HEK293T (cell line): ENCODE measurements around the gene ITPKB.
A peak's percentile ranks its signal among the peaks of the same experiment; 100 is the strongest.

Experiments used
- CTCF ChIA-PET: fragments of 350-600 bp; formaldehyde crosslinking; extraction: SDS; loops from one replicate; lab custom pipeline; 2021; ENCODE audit warnings: antibody characterized with exemption, inconsistent platforms; lab: Yijun Ruan, JAX
- POLR2A ChIA-PET: fragments of 350-600 bp; formaldehyde crosslinking; extraction: SDS; loops from one replicate; lab custom pipeline; 2020; ENCODE audit warnings: antibody characterized with exemption, inconsistent platforms; lab: Yijun Ruan, JAX
- DNase-seq: peaks from one replicate; pipeline ENCODE4 v3.0.0; 2012; ENCODE audit warnings: mixed read lengths; ENCODE audit errors: extremely low spot score
- ARNT ChIP-seq: fragments of 450-650 bp; IDR thresholded peaks from 2 replicates; pipeline ENCODE4 v1.6.1; 2017; ENCODE audit warnings: mild to moderate bottlenecking
- BHLHE40 ChIP-seq: fragments of 450-650 bp; IDR thresholded peaks from 2 replicates; pipeline ENCODE4 v1.6.1; 2016; ENCODE audit warnings: mild to moderate bottlenecking, moderate library complexity, borderline replicate concordance
- CTBP1 ChIP-seq: fragments of 450-650 bp; IDR thresholded peaks from 2 replicates; pipeline ENCODE4 v1.6.1; 2016; ENCODE audit warnings: borderline replicate concordance
- ELF4 ChIP-seq: fragments of 450-650 bp; IDR thresholded peaks from 2 replicates; pipeline ENCODE4 v1.6.1; 2017; ENCODE audit warnings: antibody characterized with exemption
- FOXA1 ChIP-seq: fragments of 450-650 bp; IDR thresholded peaks from 2 replicates; pipeline ENCODE4 v1.6.1; 2016; ENCODE audit warnings: mild to moderate bottlenecking
- FOXK2 ChIP-seq: fragments of 450-650 bp; IDR thresholded peaks from 2 replicates; pipeline ENCODE4 v1.6.1; 2016; ENCODE audit warnings: mild to moderate bottlenecking
- FOXM1 ChIP-seq: fragments of 450-650 bp; IDR thresholded peaks from 2 replicates; pipeline ENCODE4 v1.6.1; 2017; ENCODE audit warnings: mild to moderate bottlenecking, borderline replicate concordance
- HDGF ChIP-seq: fragments of 450-650 bp; IDR thresholded peaks from 2 replicates; pipeline ENCODE4 v1.6.1; 2017; ENCODE audit warnings: antibody characterized with exemption, borderline replicate concordance
- L3MBTL2 ChIP-seq: fragments of 450-650 bp; conservative IDR thresholded peaks from 2 replicates; pipeline ENCODE4 v1.6.1; 2016; ENCODE audit warnings: mild to moderate bottlenecking
- LEF1 ChIP-seq: fragments of 450-650 bp; IDR thresholded peaks from 2 replicates; pipeline ENCODE4 v1.6.1; 2017; ENCODE audit warnings: mild to moderate bottlenecking, borderline replicate concordance
- NFRKB ChIP-seq: fragments of 450-650 bp; IDR thresholded peaks from 2 replicates; pipeline ENCODE4 v1.6.1; 2016; ENCODE audit warnings: mild to moderate bottlenecking, moderate library complexity
- PKNOX1 ChIP-seq: fragments of 450-650 bp; IDR thresholded peaks from 2 replicates; pipeline ENCODE4 v1.6.1; 2016
- SP1 ChIP-seq: fragments of 450-650 bp; IDR thresholded peaks from 2 replicates; pipeline ENCODE4 v1.6.1; 2017
- SUZ12 ChIP-seq: fragments of 450-650 bp; IDR thresholded peaks from 2 replicates; pipeline ENCODE4 v1.6.1; 2016; ENCODE audit warnings: mild to moderate bottlenecking
- TARDBP ChIP-seq: fragments of 450-650 bp; IDR thresholded peaks from 2 replicates; pipeline ENCODE4 v1.6.1; 2016
- ZNF384 ChIP-seq: fragments of 450-650 bp; IDR thresholded peaks from 2 replicates; pipeline ENCODE4 v1.6.1; 2016

Gene ITPKB

DNA sequence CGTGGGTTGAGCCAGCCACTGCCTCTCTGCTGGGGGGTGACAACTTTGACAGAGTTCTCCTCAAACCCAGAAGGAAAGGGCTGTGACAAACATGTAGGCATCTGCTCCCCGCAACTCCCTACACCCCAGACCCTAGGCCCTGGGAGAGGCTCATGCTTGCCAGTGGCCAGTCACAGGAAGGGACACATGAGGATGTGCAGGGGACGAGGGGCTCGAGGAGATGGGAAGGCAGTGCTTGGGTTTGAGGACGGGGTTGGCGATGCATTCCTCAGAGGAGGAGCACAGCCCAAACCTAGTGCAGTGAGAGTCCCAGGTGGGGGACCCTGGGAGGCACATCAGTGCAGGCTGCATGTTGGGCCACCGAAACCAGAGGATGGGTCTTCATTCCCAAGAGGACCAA is 128.4 kb downstream of the ITPKB start:
- no peak for TF ChIP-seq PKNOX1
- TF ChIP-seq ELF4, result no peak
- TF ChIP-seq FOXK2, result no peak
- TF ChIP-seq SUZ12, result no peak
- TF ChIP-seq LEF1, result no peak
- ChIA-PET POLR2A (no interaction called here), CTCF (interaction anchor here (0.6 kb wide), 2 partner anchors 71 to 208 kb away, joined by 3 read pairs; no protein-coding TSS in a partner anchor)
- DNase-seq, result no peak

GRCh38 chr1:226609836-226610455 is 129.1 kb downstream of the ITPKB start:
- POLR2A ChIA-PET, result no interaction called here
- no peak for DNase-seq
- TF ChIP-seq ZNF384 (no peak), LEF1 (no peak), BHLHE40 (no peak), FOXA1 (no peak), FOXK2 (no peak), TARDBP (no peak), CTBP1 (no peak), FOXM1 (no peak; the same call in 1 of the 2 replicates), L3MBTL2 (no peak), ARNT (no peak), NFRKB (no peak), SP1 (no peak), SUZ12 (no peak), PKNOX1 (no peak), ELF4 (no peak), HDGF (no peak)
- CTCF ChIA-PET, result interaction anchor here (0.6 to 1.9 kb wide), 5 partner anchors 12 to 834 kb away, joined by 3 to 8 read pairs (median 3); no protein-coding TSS in a partner anchor

- POLR2A ChIA-PET, result interaction anchor here (0.9 kb wide), 1 partner anchor 59 kb away, joined by 3 read pairs; no protein-coding TSS in a partner anchor
- CTCF ChIA-PET, result interaction anchor here (0.6 to 1.9 kb wide), 27 partner anchors 9 to 1006 kb away, joined by 3 to 9 read pairs (median 4); partner anchors contain the start of genes PARP1 and STUM
- DNase-seq, result peak; percentile 92
- 0 out of 2 replicates have a peak, but pooled peaks have one; percentile 33 for TF ChIP-seq PKNOX1
- no peak for TF ChIP-seq LEF1
Observed at GRCh38 chr1:226608699-226609505, 130.2 kb downstream of the ITPKB start.

DNA sequence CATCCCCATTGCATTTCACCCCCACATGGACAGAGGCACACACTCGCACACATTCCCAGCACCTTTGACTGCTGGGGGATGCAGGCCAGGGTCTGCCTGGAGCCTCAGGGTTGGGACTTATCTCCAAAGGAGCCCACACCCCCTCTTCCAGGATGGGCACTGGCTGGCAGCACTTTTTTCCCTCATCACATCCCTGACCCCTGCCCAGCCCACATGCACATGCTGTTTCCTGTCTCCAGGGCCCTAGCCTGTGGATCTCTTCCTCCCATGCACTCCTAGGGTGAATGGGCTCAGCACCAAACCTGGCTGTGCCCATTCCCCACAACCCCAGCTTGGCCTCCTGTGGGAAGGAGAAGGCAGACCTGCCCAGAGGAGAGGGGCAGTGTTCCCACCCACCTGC is 131.3 kb downstream of the ITPKB start:
- ChIA-PET POLR2A (no interaction called here), CTCF (interaction anchor here (0.6 to 1.9 kb wide), 9 partner anchors 10 to 221 kb away, joined by 3 to 9 read pairs (median 4); no protein-coding TSS in a partner anchor)
- DNase-seq, result no peak

DNA sequence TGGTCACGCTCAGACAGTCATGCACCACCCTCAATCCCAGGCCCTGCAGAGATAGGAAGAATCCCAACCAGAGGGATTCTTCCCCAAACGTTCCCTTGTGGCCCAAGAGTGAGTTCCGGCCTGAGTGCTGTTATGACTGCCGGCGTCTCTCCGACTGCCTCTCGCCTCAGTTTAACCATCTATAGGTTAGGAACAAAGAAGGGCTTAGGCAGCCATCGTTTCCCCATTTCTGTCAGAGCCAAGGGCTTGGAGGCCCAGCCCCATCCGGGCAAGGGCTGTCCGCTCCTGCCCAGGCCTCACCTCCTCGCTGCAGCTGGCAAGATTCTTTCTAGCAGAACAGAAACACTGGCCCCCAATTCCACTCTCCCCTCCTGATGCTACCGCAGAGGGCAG is 131.8 kb downstream of the ITPKB start:
- CTCF ChIA-PET, result interaction anchor here (0.6 to 1.6 kb wide), 2 partner anchors 60 to 196 kb away, joined by 4 to 8 read pairs; no protein-coding TSS in a partner anchor
- TF ChIP-seq CTBP1 (no peak), TARDBP (no peak), FOXK2 (no peak), ARNT (no peak)
- POLR2A ChIA-PET, result no interaction called here
- no peak for DNase-seq

More for the DNA sequence above, 131.3 kb downstream of the ITPKB start:
- TF ChIP-seq FOXK2, result no peak
- TF ChIP-seq SUZ12, result no peak
- TF ChIP-seq L3MBTL2, result no peak
- TF ChIP-seq FOXA1, result no peak
- TF ChIP-seq FOXM1, result no peak
- no peak for TF ChIP-seq NFRKB
- TF ChIP-seq ARNT, result no peak
- no peak for TF ChIP-seq BHLHE40
- no peak; the same call in 1 of the 2 replicates for TF ChIP-seq HDGF
- no peak for TF ChIP-seq PKNOX1
- no peak for TF ChIP-seq ELF4
- no peak for TF ChIP-seq CTBP1
- TF ChIP-seq TARDBP, result no peak
- no peak for TF ChIP-seq LEF1
- TF ChIP-seq SP1, result no peak
- TF ChIP-seq ZNF384, result no peak
